COLO668 (cell line): ENCODE data around the gene MEF2D.

ENCODE experiments used
- DNase-seq: peaks from one replicate; lab custom pipeline; 2025; ENCODE audit not compliant: unreplicated experiment; lab: John Stamatoyannopoulos, UW

MEF2D gene

GRCh38 chr1:156471496-156472490 lies 28.8 kb downstream of the MEF2D start:
- peak; percentile 94 for DNase-seq

- DNase-seq, result no peak
These were observed 30.1 kb downstream of the MEF2D start for GRCh38 chr1:156470473-156470872.

GRCh38 chr1:156468693-156469345 lies 31.8 kb downstream of the MEF2D start:
- no peak for DNase-seq

GRCh38 chr1:156467906-156468305 lies 32.7 kb downstream of the MEF2D start:
- DNase-seq, result no peak

- DNase-seq, result no peak
These were observed 33.2 kb downstream of the MEF2D start for GRCh38 chr1:156467385-156467784.

DNA sequence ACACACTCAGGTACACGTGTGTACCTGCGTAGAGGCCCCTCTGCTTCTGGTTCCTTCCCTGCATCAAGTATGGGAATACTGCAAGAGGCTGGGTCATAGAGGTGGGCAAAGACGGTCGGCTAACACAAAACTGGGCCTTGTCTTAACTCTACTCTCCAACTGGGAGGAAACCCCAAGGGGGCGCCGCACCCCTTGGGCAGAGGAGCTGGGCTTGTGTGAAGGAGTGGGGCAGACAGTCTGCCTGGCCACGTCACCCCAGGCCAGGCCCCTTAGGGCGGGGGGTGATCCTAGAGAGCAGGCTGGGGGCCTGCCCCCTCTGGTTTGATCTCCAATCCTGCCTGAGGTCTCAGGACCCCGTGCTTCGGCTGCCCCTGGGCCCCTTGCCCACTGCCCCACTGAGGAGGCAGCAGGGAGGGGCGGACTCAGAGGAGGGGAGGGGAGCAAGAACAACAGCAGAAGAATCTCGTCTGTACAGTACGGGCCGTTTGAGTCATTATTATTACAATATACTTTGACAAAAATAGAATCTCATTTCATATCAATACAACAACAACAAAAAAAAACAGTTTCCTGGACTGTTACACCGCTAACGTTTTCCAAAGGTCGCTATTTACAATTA lies 34.7 kb downstream of the MEF2D start:
- DNase-seq, result peak; percentile 46

DNA sequence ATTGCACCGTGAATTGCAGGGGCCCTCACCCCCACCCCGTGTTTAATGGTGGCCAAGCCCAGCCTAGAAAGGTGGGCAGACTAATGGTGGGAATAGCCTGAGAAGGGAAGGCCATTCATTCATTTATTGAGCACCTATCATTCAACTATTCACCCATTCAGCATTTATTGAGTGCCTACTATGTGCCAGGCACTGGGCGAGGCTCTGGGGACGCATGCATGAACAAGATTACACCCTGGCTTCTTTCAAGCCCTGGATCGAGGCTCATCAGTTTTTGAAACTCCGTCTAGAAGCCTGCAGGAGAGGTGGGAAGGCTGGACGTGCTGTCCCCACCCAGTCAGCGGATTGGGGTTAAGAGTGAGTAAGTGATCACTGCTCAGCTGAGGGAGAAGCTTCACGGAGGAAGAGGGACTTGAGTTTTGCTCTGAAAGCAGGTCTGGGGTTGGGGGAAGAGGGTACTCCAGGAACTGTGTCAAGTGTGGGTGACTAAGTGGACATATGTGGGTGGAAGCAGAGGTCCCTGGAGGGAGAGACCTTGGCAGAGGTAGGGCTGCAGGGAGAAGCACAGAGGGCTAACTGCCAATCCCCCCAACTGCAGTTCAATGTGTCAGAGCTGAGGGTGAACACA lies 35.6 kb downstream of the MEF2D start:
- DNase-seq, result no peak

- no peak for DNase-seq
These were observed 36.2 kb downstream of the MEF2D start for GRCh38 chr1:156464335-156464734.

GRCh38 chr1:156463874-156464273 lies 36.7 kb downstream of the MEF2D start:
- no peak for DNase-seq

GRCh38 chr1:156462954-156463795 lies 37.4 kb downstream of the MEF2D start:
- DNase-seq, result no peak

GRCh38 chr1:156461781-156462647 lies 38.6 kb downstream of the MEF2D start:
- DNase-seq, result no peak

DNA sequence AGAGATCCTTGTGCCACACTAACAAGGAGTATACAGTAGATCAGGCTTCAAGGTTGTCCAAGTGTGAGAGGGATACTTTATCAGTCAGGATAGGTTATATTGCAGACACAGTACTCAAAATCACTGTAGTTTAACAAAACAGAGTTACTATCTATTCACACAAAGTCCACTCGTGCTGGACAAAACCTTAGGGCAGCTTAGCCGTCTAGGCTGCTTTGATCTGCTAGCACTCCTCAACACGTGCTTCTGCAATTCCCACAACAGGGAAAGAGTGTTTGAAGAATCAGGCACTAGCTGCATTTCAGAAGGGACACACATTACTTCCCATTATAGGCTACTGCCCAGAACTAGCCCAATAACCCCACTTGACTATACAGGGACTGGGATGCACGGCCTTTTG lies 39.5 kb downstream of the MEF2D start:
- DNase-seq, result no peak

DNA sequence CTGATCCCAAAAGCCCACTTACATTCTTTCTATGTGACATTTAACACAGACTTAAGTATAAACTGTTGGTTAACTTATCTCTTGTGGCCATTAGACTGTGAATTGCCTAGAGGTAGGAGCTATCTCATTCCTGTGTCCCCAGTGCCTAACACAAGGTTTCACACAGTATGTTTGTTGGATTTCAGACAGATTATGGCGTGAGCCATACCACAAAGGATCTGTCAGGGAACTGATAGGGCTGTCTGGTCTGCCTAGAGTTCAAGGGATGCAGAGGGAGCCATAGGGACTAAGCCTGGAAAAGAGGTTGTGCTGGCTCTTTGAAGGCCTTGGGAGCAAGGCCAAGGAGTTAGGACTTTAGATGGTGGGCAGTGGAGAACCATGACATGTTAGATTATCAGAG lies 40.0 kb downstream of the MEF2D start:
- no peak for DNase-seq

- DNase-seq, result no peak
These were observed 42.4 kb downstream of the MEF2D start for GRCh38 chr1:156458181-156458503.

GRCh38 chr1:156456625-156457465 lies 43.7 kb downstream of the MEF2D start:
- peak; percentile 99 for DNase-seq

GRCh38 chr1:156455362-156455761 lies 45.2 kb downstream of the MEF2D start:
- DNase-seq, result no peak

DNA sequence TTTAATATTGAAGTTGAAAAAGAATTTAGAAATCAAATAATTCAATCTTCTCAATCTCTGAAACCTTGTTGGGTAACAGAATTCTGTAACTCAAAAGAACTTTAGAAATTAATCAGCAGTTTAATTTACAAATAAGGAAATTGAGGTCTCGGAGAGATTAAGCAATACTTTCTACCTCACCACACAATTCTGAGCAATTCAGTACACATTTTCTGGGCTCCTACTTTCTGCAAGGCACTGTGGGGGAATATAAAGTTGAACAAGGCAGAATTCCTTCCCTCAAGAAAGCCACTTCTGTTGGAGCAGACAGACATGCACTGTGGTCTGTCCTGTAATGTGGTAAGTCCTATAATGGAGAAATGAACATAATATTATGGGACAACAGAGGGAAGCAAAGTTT lies 47.7 kb downstream of the MEF2D start:
- DNase-seq, result no peak

GRCh38 chr1:156451505-156452160 lies 48.9 kb downstream of the MEF2D start:
- DNase-seq, result no peak
